CD8-positive, alpha-beta memory T cell (primary cell): ENCODE measurements around the gene IRF2BP2. TPM values are rescaled to one million over a fixed set of nuclear protein-coding genes. Genes with fewer than 3 reads are reported as not detected.

ENCODE experiments used
- CTCF ChIA-PET: fragments of 350-600 bp; sonication (Branson Sonifier 250); formaldehyde crosslinking; loops from one replicate; lab custom pipeline; 2021; ENCODE audit warnings: antibody characterized with exemption; lab: Charles Lee
- POLR2A ChIA-PET: fragments of 350-600 bp; sonication (Branson Sonifier 250); formaldehyde crosslinking; loops from one replicate; lab custom pipeline; 2021; ENCODE audit warnings: antibody characterized with exemption; lab: Charles Lee
- DNase-seq, 5 donors: peaks; one replicate each; pipeline versions ENCODE4 v3.0.0 to v3.0.0-alpha.2; 2020 to 2022; ENCODE audit warnings: mixed read lengths in 1 of 5
- H3K27ac ChIP-seq: one replicate; pipeline ENCODE4 v1.7.0; 2013; ENCODE audit warnings: low read depth, mild to moderate bottlenecking, low read length, moderate library complexity
- H3K27me3 ChIP-seq: 2 replicates; pipeline ENCODE4 v1.7.0; 2013; ENCODE audit warnings: low read length, mild to moderate bottlenecking; ENCODE audit not compliant: insufficient read depth, poor library complexity, severe bottlenecking
- H3K36me3 ChIP-seq: 2 replicates; pipeline ENCODE4 v1.7.0; 2013; ENCODE audit warnings: mild to moderate bottlenecking, low read length, moderate library complexity; ENCODE audit not compliant: insufficient read depth
- H3K4me1 ChIP-seq: 2 replicates; pipeline ENCODE4 v1.7.0; 2013; ENCODE audit warnings: mild to moderate bottlenecking, low read length, moderate library complexity; ENCODE audit not compliant: insufficient read depth
- H3K4me3 ChIP-seq: 2 replicates; pipeline ENCODE4 v1.7.0; 2013; ENCODE audit warnings: mild to moderate bottlenecking, low read length
- H3K9me3 ChIP-seq: 2 replicates; pipeline ENCODE4 v1.7.0; 2013; ENCODE audit warnings: mild to moderate bottlenecking, low read length
- H3K27ac Mint-ChIP-seq, 8 donors: one replicate each; pipeline ENCODE4 v1.8.0; 2020 to 2021; ENCODE audit warnings: mixed read lengths in 8 of 8, mild to moderate bottlenecking in 6 of 8, inconsistent platforms in 3 of 8, moderate library complexity in 3 of 8
- H3K27me3 Mint-ChIP-seq, 2 donors: one replicate each; pipeline ENCODE4 v1.8.0; 2020 to 2021; ENCODE audit warnings: mixed read lengths in 2 of 2, mild to moderate bottlenecking in 1 of 2, moderate library complexity in 1 of 2
- H3K36me3 Mint-ChIP-seq, 3 donors: one replicate each; pipeline ENCODE4 v1.8.0; 2020 to 2021; ENCODE audit warnings: mixed read lengths in 3 of 3, inconsistent platforms in 1 of 3, mild to moderate bottlenecking in 1 of 3
- H3K4me1 Mint-ChIP-seq, 3 donors: one replicate each; pipeline ENCODE4 v1.8.0; 2020 to 2021; ENCODE audit warnings: mixed read lengths in 3 of 3, inconsistent platforms in 1 of 3, mild to moderate bottlenecking in 1 of 3
- H3K4me3 Mint-ChIP-seq, 7 donors: one replicate each; pipeline ENCODE4 v1.8.0; 2020 to 2021; ENCODE audit warnings: mixed read lengths in 7 of 7, mild to moderate bottlenecking in 6 of 7, moderate library complexity in 4 of 7, inconsistent platforms in 2 of 7
- H3K9me3 Mint-ChIP-seq, 5 donors: one replicate each; pipeline ENCODE4 v1.8.0; 2020 to 2022; ENCODE audit warnings: mixed read lengths in 5 of 5, mild to moderate bottlenecking in 3 of 5, moderate library complexity in 2 of 5, inconsistent platforms in 1 of 5
- polyA plus RNA-seq: library from polyadenylated mRNA; unstranded; fragments of 300-500 nt; fragmentation: Illumina TruSeq; gene quantifications from one replicate; pipeline ENCODE4 v1.2.3, GENCODE V29; 2021
- total RNA-seq, 2 experiments: library from RNA; stranded (reverse); gene quantifications; one replicate each; pipeline ENCODE4 v1.2.3, GENCODE V29; 2021

The IRF2BP2 gene
- total and polyA plus RNA-seq, 3 experiments from 2014 or later = 42.5 to 98.4 (median 91.8) TPM

GRCh38 chr1:234582186-234582585 lies 27.8 kb downstream of the IRF2BP2 start:
- POLR2A ChIA-PET = no interaction called here
- Histone ChIP-seq H3K36me3 (no peaks in the 10 kb centered on the region), H3K27me3 (no peaks in the 10 kb centered on the region), H3K27ac (no peak overlapping the region), H3K9me3 (no peaks in the 10 kb centered on the region), H3K4me1 (no peaks in the 10 kb centered on the region), H3K4me3 (no peak overlapping the region)
- CTCF ChIA-PET = no interaction called here
- no peak for DNase-seq
- Mint-ChIP-seq H3K4me3 (no peak overlapping the region), H3K4me1 (no peaks in the 10 kb centered on the region), H3K36me3 (peaks cover 0 to 1% (median 0%) of the 10 kb centered on the region in 3 donors), H3K27ac (no peak overlapping the region), H3K27me3 (peaks cover 4 to 13% of the 10 kb centered on the region in 2 donors), H3K9me3 (no peaks in the 10 kb centered on the region)

- Histone ChIP-seq H3K4me1 (no peaks in the 10 kb centered on the region), H3K4me3 (no peak overlapping the region), H3K36me3 (no peaks in the 10 kb centered on the region), H3K27me3 (no peaks in the 10 kb centered on the region), H3K9me3 (no peaks in the 10 kb centered on the region), H3K27ac (no peak overlapping the region)
- Mint-ChIP-seq H3K27ac (no peak overlapping the region), H3K4me3 (no peak overlapping the region), H3K4me1 (no peaks in the 10 kb centered on the region), H3K27me3 (peaks cover 4 to 11% of the 10 kb centered on the region in 2 donors), H3K36me3 (no peaks in the 10 kb centered on the region), H3K9me3 (no peaks in the 10 kb centered on the region)
- ChIA-PET POLR2A (no interaction called here), CTCF (no interaction called here)
- no peak for DNase-seq
These were observed 28.8 kb downstream of the IRF2BP2 start for GRCh38 chr1:234581063-234581714.

- Histone ChIP-seq H3K36me3 (no peaks in the 10 kb centered on the region), H3K27me3 (no peaks in the 10 kb centered on the region), H3K4me1 (no peaks in the 10 kb centered on the region), H3K9me3 (no peaks in the 10 kb centered on the region), H3K4me3 (no peak overlapping the region), H3K27ac (no peak overlapping the region)
- no peaks in the 10 kb centered on the region for H3K36me3 Mint-ChIP-seq
- POLR2A ChIA-PET = no interaction called here
- H3K27me3 Mint-ChIP-seq = peaks cover 5 to 8% of the 10 kb centered on the region in 2 donors
- no peak overlapping the region for H3K4me3 Mint-ChIP-seq
- no peaks in the 10 kb centered on the region for H3K4me1 Mint-ChIP-seq
- CTCF ChIA-PET = no interaction called here
- H3K9me3 Mint-ChIP-seq = no peaks in the 10 kb centered on the region
- H3K27ac Mint-ChIP-seq = no peak overlapping the region
- DNase-seq = no peak
These were observed 30.0 kb downstream of the IRF2BP2 start for GRCh38 chr1:234579967-234580366.

GRCh38 chr1:234578735-234579134 lies 31.2 kb downstream of the IRF2BP2 start:
- no peaks in the 10 kb centered on the region for H3K36me3 Mint-ChIP-seq
- no peaks in the 10 kb centered on the region for H3K27me3 ChIP-seq
- DNase-seq = no peak
- no peaks in the 10 kb centered on the region for H3K4me1 ChIP-seq
- H3K4me1 Mint-ChIP-seq = no peaks in the 10 kb centered on the region
- no peak overlapping the region for H3K27ac ChIP-seq
- CTCF ChIA-PET = no interaction called here
- POLR2A ChIA-PET = no interaction called here
- no peaks in the 10 kb centered on the region for H3K36me3 ChIP-seq
- H3K9me3 Mint-ChIP-seq = no peaks in the 10 kb centered on the region
- no peaks in the 10 kb centered on the region for H3K9me3 ChIP-seq
- H3K27ac Mint-ChIP-seq = no peak overlapping the region
- H3K4me3 ChIP-seq = no peak overlapping the region
- H3K27me3 Mint-ChIP-seq = peaks cover 5 to 8% of the 10 kb centered on the region in 2 donors
- no peak overlapping the region for H3K4me3 Mint-ChIP-seq

- POLR2A ChIA-PET = no interaction called here
- Histone ChIP-seq H3K36me3 (no peaks in the 10 kb centered on the region), H3K9me3 (no peaks in the 10 kb centered on the region), H3K4me1 (no peaks in the 10 kb centered on the region), H3K4me3 (no peak overlapping the region), H3K27ac (no peak overlapping the region), H3K27me3 (no peaks in the 10 kb centered on the region)
- CTCF ChIA-PET = no interaction called here
- Mint-ChIP-seq H3K36me3 (no peaks in the 10 kb centered on the region), H3K9me3 (no peaks in the 10 kb centered on the region), H3K4me1 (no peaks in the 10 kb centered on the region), H3K4me3 (no peak overlapping the region), H3K27ac (no peak overlapping the region), H3K27me3 (peaks cover 7 to 8% of the 10 kb centered on the region in 2 donors)
- DNase-seq = no peak
These were observed 31.9 kb downstream of the IRF2BP2 start for GRCh38 chr1:234578087-234578486.

GRCh38 chr1:234573711-234574299 lies 36.2 kb downstream of the IRF2BP2 start:
- Mint-ChIP-seq H3K4me3 (no peak overlapping the region), H3K36me3 (no peaks in the 10 kb centered on the region), H3K4me1 (no peaks in the 10 kb centered on the region), H3K9me3 (no peaks in the 10 kb centered on the region), H3K27me3 (peaks cover 8 to 9% of the 10 kb centered on the region in 2 donors), H3K27ac (no peak overlapping the region)
- H3K27me3 ChIP-seq = no peaks in the 10 kb centered on the region
- H3K27ac ChIP-seq = no peak overlapping the region
- H3K4me1 ChIP-seq = no peaks in the 10 kb centered on the region
- POLR2A ChIA-PET = no interaction called here
- no peak for DNase-seq
- H3K9me3 ChIP-seq = no peaks in the 10 kb centered on the region
- H3K4me3 ChIP-seq = no peak overlapping the region
- no peaks in the 10 kb centered on the region for H3K36me3 ChIP-seq
- CTCF ChIA-PET = no interaction called here

- Mint-ChIP-seq H3K9me3 (no peaks in the 10 kb centered on the region), H3K27me3 (peaks cover 5 to 9% of the 10 kb centered on the region in 2 donors), H3K4me1 (no peaks in the 10 kb centered on the region), H3K36me3 (no peaks in the 10 kb centered on the region), H3K4me3 (no peak overlapping the region), H3K27ac (no peak overlapping the region)
- no peak overlapping the region for H3K27ac ChIP-seq
- no peaks in the 10 kb centered on the region for H3K27me3 ChIP-seq
- no peaks in the 10 kb centered on the region for H3K9me3 ChIP-seq
- no peak for DNase-seq
- ChIA-PET POLR2A (no interaction called here), CTCF (no interaction called here)
- H3K4me1 ChIP-seq = no peaks in the 10 kb centered on the region
- no peak overlapping the region for H3K4me3 ChIP-seq
- H3K36me3 ChIP-seq = no peaks in the 10 kb centered on the region
These were observed 37.0 kb downstream of the IRF2BP2 start for GRCh38 chr1:234572966-234573365.

- H3K4me1 ChIP-seq = no peaks in the 10 kb centered on the region
- no peaks in the 10 kb centered on the region for H3K9me3 ChIP-seq
- no peaks in the 10 kb centered on the region for H3K4me1 Mint-ChIP-seq
- POLR2A ChIA-PET = no interaction called here
- H3K4me3 ChIP-seq = no peak overlapping the region
- H3K27ac Mint-ChIP-seq = no peak overlapping the region
- CTCF ChIA-PET = interaction anchor here (1.2 kb wide), 1 partner anchor 12 kb away, joined by 3 read pairs; no protein-coding TSS in a partner anchor
- H3K4me3 Mint-ChIP-seq = no peak overlapping the region
- H3K36me3 ChIP-seq = no peaks in the 10 kb centered on the region
- H3K27me3 Mint-ChIP-seq = peaks cover 5 to 9% of the 10 kb centered on the region in 2 donors
- no peaks in the 10 kb centered on the region for H3K27me3 ChIP-seq
- peaks cover 0 to 4% (median 2%) of the 10 kb centered on the region in 3 donors for H3K36me3 Mint-ChIP-seq
- H3K27ac ChIP-seq = no peak overlapping the region
- no peak for DNase-seq
- peaks cover 0 to 2% (median 0%) of the 10 kb centered on the region in 5 donors for H3K9me3 Mint-ChIP-seq
These were observed 38.3 kb downstream of the IRF2BP2 start for GRCh38 chr1:234571702-234572101.
